Stimulated activated naive B cell treated with anti-CD40 and anti-IgM and Interleukin-4, amounts not matched to agents 10 μg/mL and 1 μg/mL and 100 μg/mL, for 72 hours (primary cell): ENCODE data around the gene OR6C2.
"Not testable (repeated sequence)": the region's sequence is repeated elsewhere in the genome, so short reads cannot be mapped to it uniquely, and the experiment has no call there.

Experiments used
- ATAC-seq, 2 donors: fragments of 150-1000 bp; cut with Tn5 transposase; replicated peaks; 2 replicates each; pipeline ENCODE4 v1.10.0; 2021; ENCODE audit warnings: moderate library complexity in 1 of 2
- DNase-seq: peaks from one replicate; pipeline ENCODE4 v3.0.0; 2021
- H3K27ac Mint-ChIP-seq: one replicate; pipeline ENCODE4 v1.8.0; 2022; ENCODE audit warnings: mild to moderate bottlenecking, mixed read lengths
- H3K27me3 Mint-ChIP-seq, 2 donors: one replicate each; pipeline ENCODE4 v1.8.0; 2022; ENCODE audit warnings: mixed read lengths in 2 of 2
- H3K36me3 Mint-ChIP-seq, 2 donors: one replicate each; pipeline ENCODE4 v1.8.0; 2022; ENCODE audit warnings: mixed read lengths in 2 of 2, mild to moderate bottlenecking in 1 of 2
- H3K4me1 Mint-ChIP-seq, 2 donors: one replicate each; pipeline ENCODE4 v1.8.0; 2022; ENCODE audit warnings: mixed read lengths in 2 of 2, mild to moderate bottlenecking in 1 of 2
- H3K4me3 Mint-ChIP-seq, 2 donors: one replicate each; pipeline ENCODE4 v1.8.0; 2022; ENCODE audit warnings: mild to moderate bottlenecking in 2 of 2, mixed read lengths in 2 of 2, moderate library complexity in 1 of 2
- H3K9me3 Mint-ChIP-seq, 2 donors: one replicate each; pipeline ENCODE4 v1.8.0; 2022; ENCODE audit warnings: mixed read lengths in 2 of 2, mild to moderate bottlenecking in 1 of 2

The OR6C2 gene

DNA sequence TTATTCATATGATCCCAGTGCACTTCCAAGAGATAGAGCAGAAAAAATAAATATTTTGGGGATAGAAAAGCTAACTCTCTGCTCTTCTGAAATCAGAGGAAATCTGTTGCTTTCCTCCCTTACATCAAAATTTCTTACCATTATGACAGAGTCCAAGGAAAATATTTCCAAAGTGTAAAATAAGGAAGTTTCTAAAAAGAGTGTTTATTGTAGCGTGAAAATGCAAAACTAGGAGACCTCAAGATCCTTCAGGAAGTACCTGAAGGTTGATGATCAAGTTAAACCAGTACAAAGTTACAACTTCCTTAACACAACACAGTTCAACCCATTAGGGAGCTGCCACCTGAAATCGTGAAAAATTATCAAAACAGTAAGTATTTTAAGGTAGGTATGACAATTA, at the start of gene OR6C2:
TSS of gene OR6C2 (plus strand) at position 301 of the 400 bp plus-strand sequence. CDS start 8,138 bp downstream, outside the sequence.
- H3K4me1 Mint-ChIP-seq = peaks cover 4 to 9% of the 10 kb centered on the region in 2 donors
- DNase-seq (no peak), ATAC-seq (no peak)
- no peak within 1 kb of the TSS for H3K4me3 Mint-ChIP-seq
- peaks cover 17 to 19% of the 10 kb centered on the region in 2 donors for H3K9me3 Mint-ChIP-seq
- H3K36me3 Mint-ChIP-seq = peaks cover 0 to 6% of the 10 kb centered on the region in 2 donors
- H3K27me3 Mint-ChIP-seq = peaks cover 7 to 11% of the 10 kb centered on the region in 2 donors
- no peak within 1 kb of the TSS for H3K27ac Mint-ChIP-seq

GRCh38 chr12:55396326-55396725, 47.5 kb upstream of the OR6C2 start:
- no peaks in the 10 kb centered on the region for H3K9me3 Mint-ChIP-seq
- H3K27me3 Mint-ChIP-seq = peaks cover 4 to 21% of the 10 kb centered on the region in 2 donors
- DNase-seq (no peak), ATAC-seq (no peak)
- H3K4me3 Mint-ChIP-seq = no peak overlapping the region
- no peaks in the 10 kb centered on the region for H3K4me1 Mint-ChIP-seq
- no peak overlapping the region for H3K27ac Mint-ChIP-seq
- no peaks in the 10 kb centered on the region for H3K36me3 Mint-ChIP-seq

DNA sequence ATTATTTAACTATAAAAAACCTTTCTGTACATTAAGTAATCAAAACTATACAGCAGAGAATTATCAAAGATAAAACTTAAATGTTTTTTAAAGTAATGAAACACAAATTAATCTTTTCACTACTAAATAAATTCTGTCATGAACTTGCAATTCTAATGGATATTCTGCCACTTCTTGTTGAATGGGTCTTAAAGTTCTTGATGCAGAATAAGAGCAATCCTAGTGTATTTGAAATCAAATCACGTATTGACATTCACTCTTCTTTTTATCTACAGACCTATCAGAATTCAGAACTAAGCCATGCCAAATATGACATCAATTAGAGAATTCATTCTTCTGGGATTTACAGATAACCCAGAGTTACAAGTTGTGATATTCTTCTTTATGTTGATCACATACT, 43.6 kb upstream of the OR6C2 start, which contains the start of gene OR6C65:
TSS of gene OR6C65 (plus strand) at position 301 of the 400 bp plus-strand sequence. CDS start at position 301, 0 bp downstream.
- peaks cover 0 to 1% of the 10 kb centered on the region in 2 donors for H3K9me3 Mint-ChIP-seq
- no peak within 1 kb of the TSS for H3K4me3 Mint-ChIP-seq
- H3K36me3 Mint-ChIP-seq = no peaks in the 10 kb centered on the region
- peaks cover 7 to 9% of the 10 kb centered on the region in 2 donors for H3K27me3 Mint-ChIP-seq
- DNase-seq (no peak), ATAC-seq (no peak)
- no peaks in the 10 kb centered on the region for H3K4me1 Mint-ChIP-seq
- H3K27ac Mint-ChIP-seq = no peak within 1 kb of the TSS

- H3K27ac Mint-ChIP-seq = no peak overlapping the region
- no peak for ATAC-seq
These were observed 36.0 kb upstream of the OR6C2 start for GRCh38 chr12:55407866-55408265.

GRCh38 chr12:55409133-55409532, 34.7 kb upstream of the OR6C2 start:
- H3K36me3 Mint-ChIP-seq, H3K27me3 Mint-ChIP-seq, H3K9me3 Mint-ChIP-seq: not testable (repeated sequence)

More at GRCh38 chr12:55407866-55408265, 36.0 kb upstream of the OR6C2 start:
- H3K27me3 Mint-ChIP-seq = peaks cover 5% of the 10 kb centered on the region in 2 donors
- no peaks in the 10 kb centered on the region for H3K36me3 Mint-ChIP-seq
- H3K4me3 Mint-ChIP-seq = no peak overlapping the region
- no peaks in the 10 kb centered on the region for H3K4me1 Mint-ChIP-seq
- H3K9me3 Mint-ChIP-seq = peaks cover 4 to 7% of the 10 kb centered on the region in 2 donors
- no peak for DNase-seq

GRCh38 chr12:55412138-55412537, 31.7 kb upstream of the OR6C2 start:
- not testable (repeated sequence) for H3K27ac Mint-ChIP-seq, H3K9me3 Mint-ChIP-seq, H3K4me3 Mint-ChIP-seq, DNase-seq, ATAC-seq, H3K36me3 Mint-ChIP-seq, H3K4me1 Mint-ChIP-seq
- peaks cover 15 to 30% of the 10 kb centered on the region in 2 donors for H3K27me3 Mint-ChIP-seq

More at GRCh38 chr12:55409133-55409532, 34.7 kb upstream of the OR6C2 start:
- DNase-seq, ATAC-seq, H3K4me1 Mint-ChIP-seq, H3K27ac Mint-ChIP-seq, H3K4me3 Mint-ChIP-seq: not testable (repeated sequence)

DNA sequence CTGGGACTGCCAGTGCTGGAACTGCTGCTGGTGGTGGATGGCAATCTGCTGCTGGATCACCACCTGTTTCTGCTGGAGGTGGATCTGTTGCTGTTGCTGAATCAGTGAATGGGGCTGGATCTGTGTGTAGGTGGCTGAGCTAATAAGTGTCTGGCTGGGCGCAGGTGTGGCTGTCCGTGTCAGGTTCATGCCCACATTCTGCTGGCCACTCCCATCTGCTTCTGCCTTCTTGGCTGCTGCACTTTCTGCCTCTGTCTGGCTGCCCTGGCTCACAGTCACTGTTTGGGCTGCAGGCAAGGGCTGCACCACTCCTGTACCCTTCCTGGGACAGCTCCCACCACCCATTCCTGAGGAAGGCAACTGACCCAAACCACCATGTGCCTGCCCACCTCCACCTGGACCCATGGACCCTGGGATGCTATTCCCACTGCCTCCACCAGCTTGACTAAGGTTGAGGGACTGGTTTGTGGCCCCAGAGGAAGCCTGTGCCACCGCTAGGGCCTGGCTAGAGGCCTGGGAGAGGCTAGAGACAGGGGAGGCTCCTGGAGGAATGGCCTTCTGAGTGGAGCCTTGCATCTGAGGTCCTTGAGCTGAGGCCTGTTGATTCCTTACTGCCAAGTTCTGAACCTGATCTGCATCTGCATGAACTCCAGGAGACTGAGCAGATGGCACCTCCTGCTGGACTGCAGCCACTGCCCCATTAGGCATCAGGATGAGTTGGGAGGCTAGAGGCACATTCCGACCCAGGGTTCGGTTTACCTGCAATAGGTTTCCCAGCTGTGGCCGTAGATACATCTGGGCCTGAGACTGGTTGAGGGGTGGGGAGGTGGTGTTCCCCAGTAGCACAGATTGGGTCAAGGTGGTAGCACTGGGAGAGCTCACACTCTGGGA, 30.1 kb upstream of the OR6C2 start:
- H3K36me3 Mint-ChIP-seq, DNase-seq, ATAC-seq, H3K27ac Mint-ChIP-seq, H3K9me3 Mint-ChIP-seq, H3K4me1 Mint-ChIP-seq: not testable (repeated sequence)
- peaks cover 20 to 41% of the 10 kb centered on the region in 2 donors for H3K27me3 Mint-ChIP-seq
- peak overlapping the region in 1 of 2 donors; percentile 29 for H3K4me3 Mint-ChIP-seq

DNA sequence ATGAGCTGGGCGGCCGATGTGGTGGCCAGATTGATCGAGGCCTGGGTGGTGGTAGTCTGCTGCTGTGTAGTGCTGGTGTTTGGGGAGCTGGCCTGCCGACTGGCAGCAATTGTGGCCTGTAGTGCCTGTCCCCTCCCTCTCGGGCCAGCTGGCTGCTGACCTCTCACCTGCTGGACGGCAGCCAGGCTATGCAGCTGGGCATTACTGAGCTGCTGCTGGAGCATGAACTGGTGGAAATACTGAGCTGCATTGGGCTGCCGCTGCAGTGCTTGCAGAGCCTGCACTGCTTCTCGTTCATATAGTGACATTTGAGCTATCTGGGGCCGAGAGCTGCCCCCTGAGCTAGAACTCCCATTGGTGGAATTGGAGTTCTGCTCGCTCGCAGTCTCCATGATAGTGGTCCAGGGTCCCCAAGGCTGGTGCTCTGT, 29.5 kb upstream of the OR6C2 start:
- DNase-seq, H3K27ac Mint-ChIP-seq, H3K9me3 Mint-ChIP-seq, H3K36me3 Mint-ChIP-seq, H3K4me3 Mint-ChIP-seq, H3K4me1 Mint-ChIP-seq: not testable (repeated sequence)
- peak in 1 of 2 donors; percentile 7 for ATAC-seq
- H3K27me3 Mint-ChIP-seq = peaks cover 27 to 48% of the 10 kb centered on the region in 2 donors

- H3K27ac Mint-ChIP-seq, H3K9me3 Mint-ChIP-seq, H3K36me3 Mint-ChIP-seq, DNase-seq, H3K4me1 Mint-ChIP-seq: not testable (repeated sequence)
- peak; percentile 81 for ATAC-seq
- Mint-ChIP-seq H3K27me3 (peaks cover 32 to 49% of the 10 kb centered on the region in 2 donors), H3K4me3 (peak overlapping the region; percentile 29 to 48)
These were observed 29.0 kb upstream of the OR6C2 start for GRCh38 chr12:55414889-55415288.

GRCh38 chr12:55416961-55417360, 26.9 kb upstream of the OR6C2 start:
- no peak overlapping the region for H3K4me3 Mint-ChIP-seq

DNA sequence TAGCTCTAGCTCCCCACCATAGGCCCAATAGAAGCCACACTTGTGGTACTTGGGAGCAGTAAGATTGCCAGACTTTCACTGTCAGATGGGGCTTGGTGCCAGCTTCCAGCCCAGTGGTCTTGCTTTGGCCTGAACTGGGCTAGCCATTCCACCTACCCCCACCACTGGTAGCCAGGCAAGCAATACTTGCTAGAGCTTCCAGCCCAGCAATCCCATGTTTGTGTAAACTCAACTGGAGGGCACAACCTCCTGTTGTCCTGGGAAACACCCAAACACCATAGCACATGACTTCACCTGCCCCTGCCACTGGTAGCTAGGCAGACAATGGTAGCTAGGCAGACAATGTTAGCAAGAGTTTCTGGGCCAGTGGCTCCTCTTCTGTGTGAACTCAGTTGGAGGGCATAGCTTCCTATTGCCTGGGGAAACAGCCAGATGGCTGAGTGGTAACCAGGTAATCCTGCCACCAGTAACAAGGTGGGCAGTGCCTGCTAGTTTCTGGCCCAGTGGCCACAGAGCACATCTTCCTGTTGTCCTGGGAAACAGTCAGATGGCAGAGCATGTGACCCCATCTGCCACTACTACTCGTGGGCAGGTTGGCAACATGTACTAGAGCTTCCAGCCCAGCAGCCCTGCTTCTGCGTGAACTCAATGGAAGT, 23.4 kb upstream of the OR6C2 start:
- no peak overlapping the region for H3K27ac Mint-ChIP-seq
- DNase-seq (no peak), ATAC-seq (no peak)
- H3K4me3 Mint-ChIP-seq = no peak overlapping the region
- peaks cover 0 to 3% of the 10 kb centered on the region in 2 donors for H3K9me3 Mint-ChIP-seq
- H3K27me3 Mint-ChIP-seq = peaks cover 37 to 53% of the 10 kb centered on the region in 2 donors
- H3K4me1 Mint-ChIP-seq = peaks cover 0 to 1% of the 10 kb centered on the region in 2 donors
- H3K36me3 Mint-ChIP-seq = no peaks in the 10 kb centered on the region

More at GRCh38 chr12:55416961-55417360, 26.9 kb upstream of the OR6C2 start:
- Mint-ChIP-seq H3K36me3 (no peaks in the 10 kb centered on the region), H3K9me3 (peaks cover 0 to 3% of the 10 kb centered on the region in 2 donors), H3K27me3 (peaks cover 33 to 54% of the 10 kb centered on the region in 2 donors), H3K4me1 (peaks cover 5 to 7% of the 10 kb centered on the region in 2 donors), H3K27ac (no peak overlapping the region)
- ATAC-seq = no peak
- DNase-seq = no peak

DNA sequence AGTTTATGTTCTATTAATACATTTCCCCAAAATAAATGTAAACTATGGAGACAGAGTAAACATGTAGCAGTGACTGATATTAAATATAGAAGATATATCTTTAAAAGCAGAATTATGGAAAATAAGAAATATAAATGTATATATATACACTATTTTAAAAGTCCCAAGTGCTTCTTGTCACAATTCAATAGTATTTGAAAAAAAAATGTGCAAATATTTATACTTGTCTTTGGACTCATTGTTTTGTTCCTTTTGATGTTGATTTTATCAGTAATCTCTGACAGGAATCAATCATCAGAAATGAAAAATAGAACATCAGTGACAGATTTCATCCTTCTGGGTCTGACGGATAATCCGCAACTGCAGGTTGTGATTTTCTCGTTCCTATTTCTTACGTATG, 17.9 kb upstream of the OR6C2 start, which contains the start of gene OR6C76:
TSS of gene OR6C76 (plus strand) at position 301 of the 400 bp plus-strand sequence. CDS start at position 301, 0 bp downstream.
- no peak for DNase-seq
- Mint-ChIP-seq H3K4me3 (no peak within 1 kb of the TSS), H3K36me3 (no peaks in the 10 kb centered on the region), H3K27ac (no peak within 1 kb of the TSS), H3K9me3 (peaks cover 2% of the 10 kb centered on the region in 2 donors), H3K27me3 (peaks cover 16% of the 10 kb centered on the region in 2 donors), H3K4me1 (no peaks in the 10 kb centered on the region)
- ATAC-seq = no peak

GRCh38 chr12:55428331-55429243, 15.3 kb upstream of the OR6C2 start:
- no peak overlapping the region for H3K4me3 Mint-ChIP-seq

More at GRCh38 chr12:55428331-55429243, 15.3 kb upstream of the OR6C2 start:
- Mint-ChIP-seq H3K27ac (no peak overlapping the region), H3K4me1 (no peaks in the 10 kb centered on the region), H3K9me3 (peaks cover 0 to 4% of the 10 kb centered on the region in 2 donors), H3K27me3 (peaks cover 20 to 21% of the 10 kb centered on the region in 2 donors), H3K36me3 (no peaks in the 10 kb centered on the region)
- DNase-seq (no peak), ATAC-seq (no peak)
